WTC11 (cell line): Measurements from ENCODE around the gene HSF2BP.

Experiments used
- CREB1 ChIP-seq: sonication (generic); formaldehyde crosslinking; IDR thresholded peaks from 2 replicates; pipeline ENCODE4 v1.8.0; 2023; ENCODE audit warnings: mild to moderate bottlenecking, missing genetic modification reagents
- CTCF ChIP-seq: fragments of 200-600 bp; IDR thresholded peaks from 2 replicates; pipeline ENCODE4 v1.8.0; 2022; ENCODE audit warnings: antibody characterized with exemption
- NFYB ChIP-seq: sonication (generic); formaldehyde crosslinking; conservative IDR thresholded peaks from 2 replicates; pipeline ENCODE4 v1.8.0; 2022; ENCODE audit warnings: low read depth, missing genetic modification reagents
- SP1 ChIP-seq: sonication (generic); formaldehyde crosslinking; conservative IDR thresholded peaks from 2 replicates; pipeline ENCODE4 v1.8.1; 2022; ENCODE audit warnings: missing genetic modification reagents
- ZNF512 ChIP-seq: sonication (generic); formaldehyde crosslinking; IDR thresholded peaks from 2 replicates; pipeline ENCODE4 v1.8.1; 2022; ENCODE audit warnings: missing genetic modification reagents, borderline replicate concordance

GRCh38 chr21:43645976-43646375 is 13.3 kb downstream of the HSF2BP start:
- TF ChIP-seq CREB1 (CRISPR knock-in tag) (no peak), ZNF512 (CRISPR knock-in tag) (no peak), CTCF (no peak), SP1 (CRISPR knock-in tag) (no peak), NFYB (CRISPR knock-in tag) (no peak)
